ENCODE results near the gene INSM1. TPM values are rescaled to one million over a fixed set of nuclear protein-coding genes. Genes with fewer than 3 reads are reported as not detected.

The INSM1 gene
- total and polyA plus RNA-seq, 10 of the 15 experiments (the other 5 are each of a cell fraction or from before 2014, with no cell fraction given) = 0.03 to 0.11 (median 0.04) TPM; not detected in 7

GRCh38 chr20:20404633-20405032, 36.7 kb downstream of the INSM1 start:
- no peaks in the 10 kb centered on the region for H3K9me3 ChIP-seq (replicated peaks; ENCODE audit: control insufficient read depth, insufficient read depth, low read length)
- no peaks in the 10 kb centered on the region for H3K36me3 ChIP-seq (ENCODE audit: control insufficient read depth in 2 of 2, insufficient read depth in 2 of 2, low read length in 1 of 2)
- ChIA-PET CTCF (no interaction called here), POLR2A (no interaction called here), RAD21 (ENCODE audit: unreplicated experiment) (interaction anchor here (1.1 kb wide), 1 partner anchor 44 kb away, joined by 3 read pairs; no protein-coding TSS in a partner anchor), SMC1A (ENCODE audit: uncharacterized antibody, unreplicated experiment) (no interaction called here)
- DNase-seq (ENCODE audit: low read depth, low spot score) (no peak), FAIRE-seq (no peak), ATAC-seq (no peak)
- H3K4me3 ChIP-seq = no peak overlapping the region
- H3K79me2 ChIP-seq (ENCODE audit: control insufficient read depth, insufficient read depth, low read length) = no peaks in the 10 kb centered on the region
- BruUV-seq (replicated peaks) = no TSS peak
- intact Hi-C loops (cut with micrococcal nuclease; ENCODE audit: unreplicated experiment) = no loop called here
- H3K4me1 ChIP-seq (ENCODE audit: control insufficient read depth, insufficient read depth, low read length) = no peaks in the 10 kb centered on the region
- WGBS (ENCODE audit: insufficient coverage, insufficient replicate concordance, low lambda C conversion rate, missing lambda C conversion rate) = 83% methylated on average over 5 of the region's 5 CpGs
- no peak overlapping the region for H2AFZ ChIP-seq (ENCODE audit: control insufficient read depth, low read depth, low read length)
- in situ Hi-C loops (cut with MboI) = no loop called here
- no peak overlapping the region for H3K27ac ChIP-seq (ENCODE audit: control insufficient read depth, insufficient read depth)
- no peaks in the 10 kb centered on the region for H4K20me1 ChIP-seq (ENCODE audit: control insufficient read depth, insufficient read depth)
- no peak overlapping the region for H3K9ac ChIP-seq (ENCODE audit: control insufficient read depth, insufficient read depth, low read length)
- H3K4me2 ChIP-seq (ENCODE audit: control insufficient read depth, insufficient read depth) = no peak overlapping the region
- H3K27me3 ChIP-seq (replicated peaks in 1 of 2; ENCODE audit: control insufficient read depth in 2 of 2, insufficient read depth in 2 of 2, low read length in 1 of 2) = no peaks in the 10 kb centered on the region; a peak in 1 of 4 replicates
- TF ChIP-seq SRF (IDR thresholded peaks at IDR 0.05; ENCODE audit: low read depth in 2 of 2, low read length in 2 of 2) (no peak), ZBTB4 (CRISPR knock-in tag; IDR thresholded peaks at IDR 0.05) (no peak), RFX5 (IDR thresholded peaks at IDR 0.05; ENCODE audit: low read depth, low read length) (no peak), NFYA (IDR thresholded peaks at IDR 0.05; ENCODE audit: borderline replicate concordance, low read depth, low read length) (no peak), POLR2A (IDR thresholded peaks at IDR 0.05; ENCODE audit: low read depth, low read length) (no peak), RUNX3 (IDR thresholded peaks at IDR 0.05; ENCODE audit: low read length) (no peak), EGR1 (IDR thresholded peaks at IDR 0.05; ENCODE audit: borderline replicate concordance in 1 of 2, low read depth in 2 of 2, low read length in 2 of 2) (no peak), NFXL1 (IDR thresholded peaks at IDR 0.05; ENCODE audit: borderline replicate concordance) (no peak), TCF12 (IDR thresholded peaks at IDR 0.05; ENCODE audit: low read depth, low read length) (no peak), ELK1 (IDR thresholded peaks at IDR 0.05; ENCODE audit: low read depth, low read length) (no peak), KLF5 (IDR thresholded peaks at IDR 0.05; ENCODE audit: partially characterized antibody) (no peak), MYB (IDR thresholded peaks at IDR 0.05; ENCODE audit: borderline replicate concordance, low read depth, low read length) (no peak), CEBPZ (IDR thresholded peaks at IDR 0.05; ENCODE audit: low read depth, low read length) (no peak), IRF5 (IDR thresholded peaks at IDR 0.05; ENCODE audit: borderline replicate concordance) (no peak), RB1 (IDR thresholded peaks at IDR 0.05; ENCODE audit: borderline replicate concordance) (no peak)

Data from GM12878 (cell line).